Calu3 (cell line): ENCODE measurements around the gene CHN2. TPM values are rescaled to one million over a fixed set of nuclear protein-coding genes. Genes with fewer than 3 reads are reported as not detected.
A peak's percentile ranks its signal among the peaks of the same experiment; 100 is the strongest.

Source experiments
- BruUV-seq: library from RNA; stranded (reverse); fragments of 400-500 nt; replicated peaks from 2 replicates; lab custom pipeline; 2021; lab: Mats Ljungman, UMichigan
- CTCF ChIA-PET: fragments of 300-600 bp; sonication (Branson Sonifier 250); formaldehyde crosslinking; loops from one replicate; lab custom pipeline; 2022; ENCODE audit warnings: antibody characterized with exemption; lab: Charles Lee
- DNase-seq: peaks from one replicate; pipeline ENCODE4 v3.0.0; 2022
- H3K27ac Mint-ChIP-seq: one replicate; pipeline ENCODE4 v1.8.0; 2022; ENCODE audit warnings: mixed read lengths; ENCODE audit not compliant: unreplicated experiment
- H3K27me3 Mint-ChIP-seq: one replicate; pipeline ENCODE4 v1.8.0; 2022; ENCODE audit warnings: mixed read lengths; ENCODE audit not compliant: unreplicated experiment
- H3K36me3 Mint-ChIP-seq: one replicate; pipeline ENCODE4 v1.8.0; 2022; ENCODE audit warnings: mild to moderate bottlenecking, moderate library complexity, mixed read lengths; ENCODE audit not compliant: insufficient read depth, unreplicated experiment
- H3K4me1 Mint-ChIP-seq: one replicate; pipeline ENCODE4 v1.8.0; 2022; ENCODE audit warnings: mild to moderate bottlenecking, low read depth, mixed read lengths; ENCODE audit not compliant: unreplicated experiment
- H3K4me3 Mint-ChIP-seq: one replicate; pipeline ENCODE4 v1.8.0; 2022; ENCODE audit warnings: mild to moderate bottlenecking, low read depth, moderate library complexity, mixed read lengths; ENCODE audit not compliant: unreplicated experiment
- H3K9me3 Mint-ChIP-seq: one replicate; pipeline ENCODE4 v1.8.0; 2022; ENCODE audit warnings: low read depth, mixed read lengths; ENCODE audit not compliant: unreplicated experiment
- intact Hi-C: fragments of 100-400 bp; cut with micrococcal nuclease; formaldehyde crosslinking; loops from one replicate; pipeline ENCODE4 v1.10.0; 2022; ENCODE audit not compliant: unreplicated experiment
- total RNA-seq: library from RNA; stranded (reverse); gene quantifications from 2 replicates; pipeline ENCODE4 v1.2.3, GENCODE V29; 2022
- TF ChIP-seq, protein P1 (sequence below): fragments of 200-600 bp; IDR thresholded peaks from one replicate; pipeline ENCODE4 v1.8.0; 2022; ENCODE audit warnings: antibody characterized with exemption; ENCODE audit not compliant: unreplicated experiment

The CHN2 gene
- total RNA-seq, 1 experiment from 2014 or later, result 12.4 TPM

DNA sequence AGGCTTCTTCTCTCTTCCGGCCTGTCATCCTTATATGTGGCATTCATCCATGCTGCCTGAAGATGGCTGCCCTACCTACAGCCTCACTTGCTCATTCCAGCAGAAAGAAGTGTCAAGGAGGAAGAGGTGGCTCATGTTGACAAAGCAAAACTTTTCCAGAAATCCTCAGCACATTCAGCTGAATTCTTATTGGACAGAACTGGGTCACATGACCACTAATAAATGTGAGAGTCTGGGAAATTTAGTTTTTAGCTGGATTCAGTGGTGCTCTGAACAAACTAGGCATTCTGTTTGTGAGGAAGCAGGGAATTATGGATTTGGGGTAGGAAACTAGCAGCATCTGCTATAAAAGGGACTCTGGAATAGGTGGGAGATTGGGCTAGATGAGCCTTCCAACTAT, 58.6 kb downstream of the CHN2 start:
- DNase-seq, result no peak
- CTCF ChIA-PET, result no interaction called here
- no TSS peak for BruUV-seq
- H3K4me3 Mint-ChIP-seq, result no peak overlapping the region
- intact Hi-C loops, result no loop called here
- H3K27ac Mint-ChIP-seq, result no peak overlapping the region
- TF ChIP-seq, protein P1, sequence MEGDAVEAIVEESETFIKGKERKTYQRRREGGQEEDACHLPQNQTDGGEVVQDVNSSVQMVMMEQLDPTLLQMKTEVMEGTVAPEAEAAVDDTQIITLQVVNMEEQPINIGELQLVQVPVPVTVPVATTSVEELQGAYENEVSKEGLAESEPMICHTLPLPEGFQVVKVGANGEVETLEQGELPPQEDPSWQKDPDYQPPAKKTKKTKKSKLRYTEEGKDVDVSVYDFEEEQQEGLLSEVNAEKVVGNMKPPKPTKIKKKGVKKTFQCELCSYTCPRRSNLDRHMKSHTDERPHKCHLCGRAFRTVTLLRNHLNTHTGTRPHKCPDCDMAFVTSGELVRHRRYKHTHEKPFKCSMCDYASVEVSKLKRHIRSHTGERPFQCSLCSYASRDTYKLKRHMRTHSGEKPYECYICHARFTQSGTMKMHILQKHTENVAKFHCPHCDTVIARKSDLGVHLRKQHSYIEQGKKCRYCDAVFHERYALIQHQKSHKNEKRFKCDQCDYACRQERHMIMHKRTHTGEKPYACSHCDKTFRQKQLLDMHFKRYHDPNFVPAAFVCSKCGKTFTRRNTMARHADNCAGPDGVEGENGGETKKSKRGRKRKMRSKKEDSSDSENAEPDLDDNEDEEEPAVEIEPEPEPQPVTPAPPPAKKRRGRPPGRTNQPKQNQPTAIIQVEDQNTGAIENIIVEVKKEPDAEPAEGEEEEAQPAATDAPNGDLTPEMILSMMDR, result no peak
- no peaks in the 10 kb centered on the region for H3K9me3 Mint-ChIP-seq
- H3K27me3 Mint-ChIP-seq, result no peaks in the 10 kb centered on the region
- peaks cover 24% of the 10 kb centered on the region for H3K4me1 Mint-ChIP-seq
- peaks cover 10% of the 10 kb centered on the region for H3K36me3 Mint-ChIP-seq

DNA sequence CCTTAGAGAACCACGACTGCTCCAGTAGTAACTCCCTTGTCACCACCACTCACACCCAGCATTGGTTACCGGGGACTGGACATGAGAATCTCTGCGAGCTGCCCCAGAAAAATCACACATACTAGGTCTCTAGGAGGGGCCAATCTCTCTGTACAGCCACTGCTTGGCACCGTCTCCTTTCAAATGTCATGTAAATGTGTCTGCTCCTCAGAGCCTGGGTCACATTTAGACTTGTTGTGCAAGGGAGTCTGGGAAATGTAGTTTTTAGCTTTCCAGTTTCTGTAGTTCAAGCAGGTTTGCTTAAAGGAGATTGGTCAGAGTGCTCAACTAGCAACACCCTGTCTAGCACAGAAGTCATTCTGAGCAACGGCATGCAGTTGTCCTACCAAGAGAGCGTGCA, 60.0 kb downstream of the CHN2 start:
- intact Hi-C loops, result no loop called here
- H3K9me3 Mint-ChIP-seq, result no peaks in the 10 kb centered on the region
- peak overlapping the region; percentile 4 for H3K4me3 Mint-ChIP-seq
- BruUV-seq, result no TSS peak
- peak overlapping the region; percentile 32 for H3K27ac Mint-ChIP-seq
- no peak for DNase-seq
- CTCF ChIA-PET, result no interaction called here
- peaks cover 10% of the 10 kb centered on the region for H3K36me3 Mint-ChIP-seq
- no peaks in the 10 kb centered on the region for H3K27me3 Mint-ChIP-seq
- H3K4me1 Mint-ChIP-seq, result peaks cover 24% of the 10 kb centered on the region
- TF ChIP-seq, protein P1, result no peak

DNA sequence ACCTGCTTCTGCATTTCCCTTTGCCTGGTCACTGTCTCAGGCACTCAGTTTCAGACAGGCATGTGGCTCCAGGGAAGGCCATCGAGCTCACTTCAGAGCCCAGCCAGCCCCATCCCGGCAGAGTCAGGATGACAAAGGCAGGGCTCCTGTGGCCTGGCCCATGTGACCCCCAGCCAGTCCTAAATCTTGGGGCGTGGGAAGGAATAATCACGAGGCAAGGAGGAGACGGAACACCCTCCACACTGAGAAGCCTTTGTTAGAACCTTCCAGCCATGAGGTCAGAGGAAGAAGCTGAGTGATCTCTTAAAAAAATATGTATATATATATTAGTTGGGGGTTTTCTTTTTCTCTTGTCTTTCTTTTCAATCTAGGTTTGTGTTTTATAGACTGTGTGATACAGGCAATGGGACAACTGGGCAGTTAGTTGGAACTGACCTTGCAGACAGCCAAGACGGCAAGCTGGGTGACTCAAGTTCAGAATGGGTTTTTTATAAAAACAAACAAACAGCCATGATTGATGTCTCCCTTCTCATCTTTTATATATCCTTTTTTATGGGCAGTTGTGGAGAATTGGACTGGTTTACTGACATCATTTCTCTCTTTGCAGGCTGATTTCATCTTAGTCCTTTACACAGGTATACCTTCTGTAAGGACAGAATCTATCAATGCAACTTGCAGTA, 60.8 kb downstream of the CHN2 start:
- Mint-ChIP-seq H3K4me1 (peaks cover 24% of the 10 kb centered on the region), H3K27ac (peak overlapping the region; percentile 53), H3K27me3 (no peaks in the 10 kb centered on the region), H3K36me3 (peaks cover 10% of the 10 kb centered on the region), H3K4me3 (peak overlapping the region; percentile 36), H3K9me3 (no peaks in the 10 kb centered on the region)
- TF ChIP-seq, protein P1, result no peak
- BruUV-seq, result no TSS peak
- intact Hi-C loops, result loop anchor here (5.0 kb wide), 1 partner anchor 58 kb away; no protein-coding TSS in a partner anchor
- DNase-seq, result no peak
- CTCF ChIA-PET, result interaction anchor here (0.9 to 2.1 kb wide), 4 partner anchors 12 to 328 kb away, joined by 3 to 6 read pairs (median 4); no protein-coding TSS in a partner anchor

DNA sequence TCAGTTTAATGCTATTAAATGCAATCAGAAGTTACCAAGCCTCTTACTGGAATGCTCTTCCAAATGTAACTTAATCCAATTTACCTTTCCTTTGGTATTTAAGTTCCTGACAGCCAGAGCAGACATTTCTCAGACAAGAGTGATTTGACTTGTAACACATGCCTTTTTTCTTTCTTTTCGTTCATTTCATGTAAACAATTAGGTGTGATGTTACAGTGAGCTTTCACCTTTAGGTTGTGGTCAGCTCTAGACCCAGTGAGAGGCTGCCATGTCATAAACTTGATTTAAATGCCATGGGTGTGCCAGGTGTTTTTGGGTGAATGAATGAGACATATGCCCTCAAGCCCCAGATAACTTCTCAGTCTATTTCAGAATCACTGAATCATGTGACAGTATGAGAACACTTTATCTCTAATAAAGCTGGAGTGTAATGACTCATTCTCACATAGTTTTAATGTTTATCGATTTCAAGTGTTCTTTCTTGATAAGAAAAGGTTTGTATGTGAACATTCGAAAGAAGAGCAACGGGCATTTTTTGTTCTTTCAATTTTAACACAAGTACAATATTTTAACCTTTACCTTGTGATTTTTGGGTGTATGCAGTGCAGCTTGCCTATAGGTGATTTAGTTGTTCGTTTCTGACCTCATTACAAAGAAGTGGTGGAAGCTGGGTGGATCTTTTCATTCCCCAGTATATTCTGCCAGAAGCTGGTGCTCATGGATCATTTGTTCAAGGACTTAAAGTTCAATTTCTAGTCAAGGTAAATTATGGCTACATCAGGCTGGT, 61.5 kb downstream of the CHN2 start:
- peak; percentile 56 for DNase-seq
- intact Hi-C loops, result loop anchor here (1.0 to 5.0 kb wide), 3 partner anchors 29 to 59 kb away; no protein-coding TSS in a partner anchor
- peak overlapping the region; percentile 53 for H3K27ac Mint-ChIP-seq
- no peaks in the 10 kb centered on the region for H3K9me3 Mint-ChIP-seq
- H3K36me3 Mint-ChIP-seq, result peaks cover 10% of the 10 kb centered on the region
- H3K4me1 Mint-ChIP-seq, result peaks cover 24% of the 10 kb centered on the region
- H3K4me3 Mint-ChIP-seq, result peak overlapping the region; percentile 36
- CTCF ChIA-PET, result interaction anchor here (0.5 to 2.1 kb wide), 7 partner anchors 12 to 1273 kb away, joined by 3 to 6 read pairs (median 3); no protein-coding TSS in a partner anchor
- TF ChIP-seq, protein P1, result no peak
- BruUV-seq, result no TSS peak
- H3K27me3 Mint-ChIP-seq, result no peaks in the 10 kb centered on the region
